Activated naive CD4-positive, alpha-beta T cell treated with anti-CD3 and anti-CD28 coated beads, Interleukin-2, amount 50 U/mL, for 16 hours (primary cell): ENCODE measurements around the gene GPR89A.
"Not testable (repeated sequence)": the region's sequence is repeated elsewhere in the genome, so short reads cannot be mapped to it uniquely, and the experiment has no call there.

Experiments used
- DNase-seq: peaks from one replicate; pipeline ENCODE4 v3.0.0-alpha.2; 2020

Gene GPR89A

DNA sequence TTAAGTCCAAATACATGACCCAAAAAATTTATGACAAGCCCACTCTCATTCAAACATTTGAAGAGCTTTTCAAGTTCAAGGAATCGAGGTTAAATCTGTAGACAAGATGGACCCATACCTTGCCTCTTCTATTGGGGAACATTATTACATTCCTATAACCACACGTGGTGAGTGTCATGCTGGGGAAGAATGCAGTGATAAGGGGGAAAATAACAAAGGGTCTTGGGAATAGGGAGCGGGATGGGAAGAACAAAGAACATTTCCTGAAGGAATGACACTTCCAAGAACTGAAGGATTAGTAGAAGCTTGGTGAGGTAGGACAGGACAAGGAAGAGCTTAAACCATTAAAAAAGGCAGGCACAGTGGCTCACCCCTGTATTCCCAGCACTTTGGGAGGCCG is 80.5 kb downstream of the GPR89A start:
- no peak for DNase-seq

DNA sequence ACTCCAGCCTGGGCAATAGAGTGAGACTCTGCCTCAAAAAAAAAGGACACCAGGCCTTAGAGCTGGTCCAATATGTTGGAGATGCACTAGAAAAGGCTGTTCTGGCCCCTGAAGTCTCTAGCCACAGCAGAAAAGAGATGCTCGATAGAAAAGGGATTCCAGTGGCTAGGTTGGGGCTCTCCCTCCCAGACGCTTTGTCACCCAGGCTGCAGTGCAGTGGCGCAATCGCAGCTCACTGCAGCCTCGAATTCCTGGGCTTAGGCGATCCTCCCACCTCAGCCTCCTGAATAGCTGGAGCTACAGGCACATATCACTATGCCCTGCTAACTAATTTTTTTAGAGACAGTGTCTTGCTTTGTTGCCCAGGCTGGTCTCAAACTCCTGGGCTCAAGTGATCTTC is 81.1 kb downstream of the GPR89A start:
- no peak for DNase-seq

DNA sequence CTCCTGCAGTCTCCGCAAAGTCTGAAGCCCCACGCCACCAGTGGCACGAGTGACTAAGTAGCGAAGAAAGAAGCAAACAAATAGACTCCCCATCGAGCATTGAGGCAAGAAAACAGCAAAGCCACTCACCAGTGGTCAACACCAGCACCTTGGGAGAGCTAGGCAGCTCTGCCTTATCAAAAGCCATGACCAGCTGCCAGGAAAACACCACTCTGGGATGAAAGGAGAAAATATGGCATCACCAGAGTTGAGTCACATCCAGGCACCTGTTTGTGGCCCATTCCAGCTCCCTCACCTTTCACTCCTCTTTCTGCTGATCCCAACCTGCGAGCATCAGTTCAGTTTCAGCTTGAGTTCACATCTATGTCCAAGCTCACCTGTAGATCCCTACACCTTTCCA is 82.1 kb downstream of the GPR89A start:
- DNase-seq, result no peak

DNA sequence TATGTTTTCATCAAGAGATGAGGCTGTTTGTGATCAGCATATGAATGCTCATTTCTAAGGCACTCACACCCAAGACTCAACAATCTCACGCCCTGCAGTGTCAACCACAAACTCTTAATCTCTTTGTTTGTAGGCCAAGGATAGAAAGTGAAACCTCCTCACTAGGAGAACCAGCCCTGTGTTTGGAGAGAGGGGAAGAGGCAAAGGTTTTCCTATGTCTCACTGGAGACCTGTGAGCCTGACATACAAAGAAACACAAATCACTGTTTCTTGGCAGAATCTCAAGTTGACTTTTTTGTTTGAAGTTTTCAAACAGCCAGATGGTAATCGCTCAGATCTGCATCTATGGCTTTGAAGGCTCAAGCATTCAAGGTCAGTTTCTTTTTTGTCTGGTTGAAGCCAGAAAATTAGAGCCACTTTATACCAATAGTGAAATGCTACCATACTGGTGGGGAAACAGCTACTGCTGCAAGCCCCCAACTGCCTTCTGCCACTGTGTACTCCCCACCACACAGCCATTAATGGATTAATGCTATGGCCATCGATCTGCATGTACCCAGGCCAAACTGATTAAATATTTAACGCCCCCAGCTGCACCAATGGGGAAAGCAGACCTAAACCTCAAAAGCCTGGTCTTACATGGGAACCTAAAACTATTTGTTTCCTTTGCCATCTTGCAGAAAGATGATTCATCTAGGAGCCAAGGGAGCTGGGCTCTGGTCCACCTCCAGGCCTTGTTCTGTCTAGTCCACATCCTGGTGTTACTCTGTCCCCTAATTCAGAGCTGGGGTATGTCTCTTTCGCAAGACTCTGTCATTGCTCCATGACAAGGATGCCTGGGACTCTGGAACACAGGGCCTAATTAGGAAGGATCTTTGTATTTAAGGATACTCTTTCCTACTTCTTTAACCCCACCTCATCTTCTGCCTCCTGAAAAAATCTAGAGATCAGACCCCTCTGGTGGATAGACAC is 83.1 kb downstream of the GPR89A start:
- no peak for DNase-seq

DNA sequence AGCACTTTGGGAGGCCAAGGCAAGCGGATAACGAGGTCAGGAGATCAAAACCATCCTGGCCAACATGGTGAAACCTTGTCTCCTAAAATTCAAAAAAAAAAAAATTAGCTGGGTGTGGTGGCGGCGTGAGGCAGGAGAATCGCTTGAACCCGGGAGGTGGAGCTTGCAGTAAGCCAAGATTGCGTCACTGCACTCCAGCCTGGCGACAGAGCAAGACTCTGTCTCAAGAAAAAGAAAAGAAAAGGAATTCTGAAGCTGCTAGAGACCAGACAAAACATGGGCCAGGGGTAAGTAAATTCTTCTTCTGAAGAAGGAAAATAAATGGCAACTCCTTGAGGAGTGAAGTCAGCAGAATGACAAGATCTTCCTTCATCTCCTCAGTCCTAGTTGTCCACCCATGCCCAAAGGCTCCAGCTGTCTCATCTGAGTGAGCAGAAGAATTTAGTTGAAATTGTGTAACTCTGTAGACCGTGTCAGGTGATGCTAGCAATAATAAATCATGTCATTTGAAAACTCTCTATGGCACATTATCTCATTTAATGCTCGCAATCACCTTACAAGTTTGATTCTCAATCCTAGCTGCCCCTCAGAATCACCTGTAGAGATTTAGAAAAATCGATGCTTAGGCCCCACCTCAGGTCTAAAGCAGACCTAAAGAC is 85.1 kb downstream of the GPR89A start:
- DNase-seq, result no peak

DNA sequence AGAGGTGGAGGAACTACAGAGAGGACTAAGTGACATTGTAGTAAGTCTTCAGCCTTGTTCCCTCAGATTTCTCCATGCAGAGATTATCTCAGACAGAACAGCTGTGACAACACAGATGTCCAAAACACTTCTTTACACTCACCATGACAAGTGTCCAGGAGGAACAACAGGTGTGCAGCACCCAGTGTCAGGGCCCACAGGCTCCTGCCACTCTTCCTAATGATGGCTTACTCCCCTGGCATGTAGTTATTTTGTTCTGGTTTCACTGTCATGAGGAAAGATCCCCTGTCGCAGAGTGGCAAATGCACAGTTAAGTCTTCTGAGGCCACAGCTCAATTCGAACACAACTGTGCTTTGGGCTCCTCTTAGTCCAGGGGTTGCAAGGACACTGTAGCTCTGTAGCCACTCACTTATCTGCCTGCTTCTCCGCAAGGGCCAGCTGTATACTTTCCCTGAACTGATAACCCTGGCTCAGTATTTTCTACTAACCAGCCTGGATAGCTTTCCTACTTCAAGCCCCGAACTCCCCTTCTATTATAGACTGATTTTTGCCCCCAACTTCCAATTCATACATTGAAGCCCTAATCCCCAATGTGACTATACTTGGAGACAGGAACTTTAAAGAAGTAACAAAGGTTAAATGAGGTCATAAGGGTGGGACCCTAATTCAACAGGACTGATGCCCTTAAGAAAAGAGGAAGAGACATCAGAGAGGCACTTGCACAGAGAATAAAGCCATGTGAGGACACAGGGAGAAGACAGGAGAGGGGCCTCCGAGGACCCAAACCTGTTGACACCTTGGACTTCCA is 88.2 kb downstream of the GPR89A start:
- DNase-seq, result no peak

DNA sequence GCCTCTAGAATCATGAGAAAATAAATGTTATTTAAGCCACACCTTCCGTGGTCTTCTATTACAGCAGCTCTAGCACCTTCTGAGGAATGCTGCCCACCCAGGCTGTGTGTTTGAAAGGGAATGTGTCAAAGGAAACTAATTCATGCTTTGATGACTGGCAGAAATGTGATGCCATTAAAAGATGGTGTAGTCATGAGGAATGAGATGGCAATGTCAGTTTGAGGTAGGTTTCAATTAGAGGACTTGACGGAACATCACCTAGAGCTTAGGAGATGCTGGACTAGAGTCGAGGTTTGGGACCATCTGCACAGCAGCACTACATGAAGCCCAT is 88.8 kb downstream of the GPR89A start:
- no peak for DNase-seq

DNA sequence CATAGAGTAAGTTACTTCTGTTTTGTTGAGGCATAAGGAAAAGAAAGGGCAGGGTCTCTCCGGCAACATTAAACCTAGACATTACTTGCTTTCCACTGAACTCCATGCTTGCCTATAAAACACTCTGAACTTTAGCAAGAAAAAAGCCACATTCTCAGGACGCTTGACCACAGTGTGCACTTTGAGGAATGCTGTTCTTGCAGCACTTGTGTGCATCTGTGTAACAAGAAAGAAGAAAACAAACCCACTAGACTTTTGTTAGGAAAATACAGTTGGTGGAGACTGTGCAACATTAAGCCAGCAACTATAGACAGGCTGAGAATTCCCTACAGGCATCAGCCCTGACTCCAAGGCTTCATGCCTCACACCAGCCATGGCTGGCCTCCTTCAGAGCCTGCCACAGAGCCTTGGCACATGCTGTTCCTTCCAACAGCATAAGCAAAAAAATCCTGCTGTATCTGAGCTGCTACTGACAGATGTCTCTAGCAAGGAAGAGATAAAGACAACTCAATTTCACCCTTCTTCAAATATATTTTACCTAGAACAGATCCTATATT is 93.6 kb downstream of the GPR89A start:
- DNase-seq, result no peak

DNA sequence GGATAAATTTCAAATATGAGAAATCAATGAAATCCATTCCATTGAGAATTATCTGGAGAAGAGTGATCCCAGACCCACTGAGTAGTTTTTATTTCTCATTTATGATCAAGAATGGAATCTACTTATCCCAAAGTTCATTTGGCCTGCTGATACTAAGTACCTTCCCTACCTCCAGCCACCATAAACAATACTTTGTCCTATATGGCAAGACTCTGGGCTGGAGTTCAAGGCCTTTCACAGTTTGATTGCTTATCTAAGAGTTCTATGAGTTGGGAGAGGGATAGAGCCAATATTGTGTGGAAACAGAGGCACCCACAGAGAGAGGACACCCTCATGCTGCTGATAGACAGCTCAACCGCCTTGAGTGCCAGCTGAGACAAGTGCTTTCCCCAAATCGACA is 94.3 kb downstream of the GPR89A start:
- DNase-seq, result no peak

DNA sequence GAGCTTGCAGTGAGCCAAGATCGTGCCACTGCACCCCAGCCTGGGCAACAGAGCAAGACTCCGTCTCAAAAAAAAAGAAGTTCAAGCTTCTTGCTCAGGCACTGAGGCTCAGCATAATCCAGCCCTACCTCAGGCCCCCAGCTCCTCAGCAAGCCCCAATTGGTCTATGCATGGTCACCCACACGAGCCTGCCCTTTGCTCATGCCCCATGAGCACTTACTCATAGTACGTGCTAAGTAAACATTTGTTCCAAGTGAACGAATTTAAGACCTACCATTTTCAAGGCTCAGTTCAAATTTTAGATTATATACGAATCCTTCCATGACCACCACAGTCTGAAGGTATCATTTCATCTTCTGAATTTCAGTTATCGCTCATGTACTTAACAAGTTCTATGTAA is 95.0 kb downstream of the GPR89A start:
- no peak for DNase-seq

DNA sequence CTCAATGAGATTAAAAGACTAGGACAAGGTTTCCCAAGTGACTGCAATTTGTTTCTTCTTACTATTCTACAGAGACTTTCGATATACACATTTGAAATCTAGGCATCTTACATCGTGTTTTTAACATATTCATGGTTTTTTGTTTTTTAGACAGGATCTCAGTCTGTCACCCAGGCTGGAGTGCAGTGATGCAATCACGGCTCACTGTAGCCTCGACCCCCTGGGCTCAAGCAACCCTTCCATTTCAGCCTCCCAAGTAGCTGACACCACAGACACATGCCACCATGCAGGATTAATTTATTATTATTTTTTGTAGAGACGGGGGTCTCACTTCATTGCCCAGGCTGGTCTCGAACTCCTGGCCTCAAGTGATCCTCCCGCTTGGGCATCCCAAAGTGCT is 97.8 kb downstream of the GPR89A start:
- DNase-seq, result no peak

DNA sequence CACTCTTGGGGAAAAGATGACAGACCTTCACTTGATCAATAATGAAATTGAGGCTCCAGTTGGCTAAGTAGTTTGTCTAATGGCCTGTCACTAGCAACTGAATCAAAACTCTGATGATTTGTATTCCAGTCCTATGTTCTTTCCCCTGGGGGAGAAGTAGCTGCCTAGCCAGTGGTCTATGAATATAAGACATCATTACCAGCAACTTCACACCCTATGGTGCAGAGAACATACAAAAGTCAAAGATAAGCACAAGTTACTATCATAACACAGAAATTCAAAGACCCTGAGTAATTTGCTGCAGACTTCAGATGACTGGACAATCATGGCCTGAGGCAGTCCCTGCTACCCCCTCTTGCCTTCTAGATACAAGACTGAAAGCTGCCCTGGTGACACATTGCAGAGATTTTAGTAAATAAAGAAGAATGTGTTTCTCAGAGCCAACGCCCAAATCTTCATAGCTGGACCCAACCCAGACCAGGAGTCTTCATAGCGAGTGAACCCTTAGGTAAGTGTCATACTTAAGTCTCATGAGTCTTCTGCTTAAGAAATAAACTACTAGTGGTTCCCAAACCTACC is 98.4 kb downstream of the GPR89A start:
- no peak for DNase-seq

DNA sequence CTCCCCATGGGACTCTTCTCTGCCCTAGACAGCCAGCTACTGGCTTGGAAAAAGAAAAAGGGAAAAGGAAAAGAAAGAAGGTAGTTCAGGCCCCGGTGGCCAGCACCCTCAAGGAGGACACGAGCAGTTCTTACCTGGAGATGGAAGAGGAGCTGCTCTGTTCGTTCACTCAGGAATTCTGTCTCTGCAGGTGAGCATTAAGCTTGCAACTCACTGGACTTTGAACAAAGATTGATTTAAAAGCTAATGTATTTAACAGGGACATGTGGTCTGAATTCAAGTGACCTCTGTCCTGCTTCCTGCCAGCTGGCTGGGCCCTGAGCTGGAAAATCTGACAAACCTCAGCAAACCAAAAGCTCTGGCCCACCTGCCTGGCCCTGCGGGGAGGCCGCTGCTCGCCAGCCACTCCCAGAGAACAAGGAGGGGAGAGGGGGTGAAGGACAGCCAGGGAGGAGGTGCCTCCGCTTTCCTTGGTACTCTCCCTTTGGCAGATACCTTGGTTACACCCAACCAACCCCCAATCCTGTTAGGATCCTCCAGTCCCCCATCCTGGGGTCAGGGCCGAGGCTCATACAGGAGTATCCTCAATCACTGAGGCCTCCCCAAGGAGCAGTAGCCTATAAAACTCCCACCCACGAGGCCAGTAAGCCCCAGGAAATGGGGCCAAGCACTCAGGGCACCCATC is 99.5 kb downstream of the GPR89A start, which contains the start of gene PDZK1:
Gene PDZK1, minus strand, starts transcription at position 186 of the 685 bp plus-strand sequence. CDS start 19,347 bp downstream, outside the sequence.
- DNase-seq, result no peak

DNA sequence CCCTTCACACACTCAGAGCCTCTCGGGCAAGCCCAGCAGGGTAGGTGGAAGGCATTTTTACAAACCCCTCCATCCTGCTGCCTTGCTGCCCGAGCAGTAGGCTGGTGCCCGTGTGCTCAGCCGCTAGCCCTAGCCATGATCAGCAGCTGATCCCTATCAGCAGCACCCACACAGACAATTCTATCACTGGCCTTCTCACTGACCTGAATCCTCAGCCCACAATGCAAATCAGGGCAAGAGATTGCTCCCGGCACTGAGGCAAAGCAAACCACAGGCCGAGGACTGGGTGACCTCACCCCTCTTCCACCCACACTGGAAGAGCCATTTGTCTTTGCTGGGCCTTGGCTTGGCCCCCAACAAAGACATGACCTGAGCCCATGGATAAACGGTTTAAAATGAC is 100.3 kb downstream of the GPR89A start:
- DNase-seq, result no peak

DNA sequence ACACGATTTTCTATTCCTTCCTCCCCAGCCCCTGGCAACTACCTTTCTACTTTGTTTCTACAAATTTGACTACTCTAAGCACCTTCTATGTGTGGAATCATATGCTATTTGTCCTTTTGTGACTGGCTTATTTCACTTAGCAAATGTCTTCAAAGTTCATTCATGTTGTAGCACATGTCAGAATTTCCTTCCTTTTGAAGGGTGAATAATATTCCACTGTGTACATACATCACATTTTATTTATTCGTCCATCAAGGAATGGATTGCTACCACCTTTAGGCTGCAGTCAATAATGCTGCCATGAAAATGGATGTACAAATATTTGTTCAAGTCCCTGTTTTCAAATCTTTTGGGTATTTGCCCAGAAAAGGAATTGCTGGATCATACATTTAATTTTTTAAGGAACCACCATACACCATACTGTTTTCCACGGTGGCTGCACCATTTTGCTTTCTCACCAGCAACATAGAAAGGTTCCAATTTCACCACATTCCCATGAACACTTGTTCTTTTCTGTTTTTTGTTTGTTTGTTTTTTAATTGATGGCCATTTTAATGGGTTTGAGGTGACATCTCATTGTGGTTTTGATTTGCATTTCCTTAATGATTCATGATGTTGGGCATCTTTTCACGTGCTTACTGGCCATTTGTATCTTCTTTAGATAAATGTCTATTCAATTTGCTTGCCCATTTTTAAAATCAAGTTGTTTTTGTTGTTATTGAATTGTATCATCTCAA is 102.7 kb downstream of the GPR89A start:
- DNase-seq, result no peak

DNA sequence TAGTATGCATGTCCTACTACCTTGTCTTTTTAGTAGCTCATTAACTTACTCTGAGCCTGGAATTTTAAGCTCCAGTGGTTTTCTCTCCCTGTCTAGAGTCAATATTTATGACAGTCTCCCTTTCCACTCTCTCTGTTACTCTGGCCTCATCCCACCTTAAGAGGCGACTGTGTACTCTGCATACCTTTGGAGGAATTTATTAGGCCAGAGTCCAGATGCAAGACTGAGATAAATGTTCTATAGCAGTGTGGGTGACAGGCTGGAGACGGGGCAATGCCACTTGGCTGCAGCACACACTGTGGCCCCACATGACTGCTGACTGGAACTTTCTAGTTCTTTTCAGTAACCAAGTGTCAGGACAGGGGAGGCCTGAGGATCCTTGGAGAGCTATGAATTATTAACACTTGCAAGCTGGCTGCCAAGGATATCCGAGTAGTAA is 103.4 kb downstream of the GPR89A start:
- DNase-seq, result no peak

DNA sequence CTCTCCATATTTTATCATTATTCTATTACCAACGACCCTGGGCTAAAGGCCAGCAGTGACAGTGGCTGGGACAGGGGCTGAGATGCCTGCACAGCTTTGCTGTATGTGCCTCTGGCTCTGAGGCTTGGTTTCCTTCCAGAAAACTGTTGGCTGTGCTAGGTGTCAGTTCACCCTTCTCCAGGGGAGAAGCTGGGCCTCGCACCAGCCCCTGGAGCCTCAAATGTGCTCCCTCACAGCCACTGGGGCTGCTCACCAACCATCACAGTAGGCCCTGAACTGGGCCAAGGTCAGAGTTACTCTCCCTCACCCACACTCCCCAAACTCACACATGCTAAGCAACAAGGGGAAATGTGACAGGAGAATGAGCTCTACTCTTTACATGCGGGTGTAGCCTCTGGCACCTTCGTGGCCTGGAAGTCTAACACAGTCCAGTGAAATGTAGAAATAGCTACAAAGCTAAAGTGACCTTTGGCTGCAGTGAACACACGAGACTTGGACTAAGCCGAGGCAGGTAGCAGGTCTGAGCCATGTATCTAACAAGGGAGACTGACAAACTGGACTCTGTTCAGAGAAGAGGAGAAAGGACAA is 106.8 kb downstream of the GPR89A start:
- DNase-seq, result no peak

DNA sequence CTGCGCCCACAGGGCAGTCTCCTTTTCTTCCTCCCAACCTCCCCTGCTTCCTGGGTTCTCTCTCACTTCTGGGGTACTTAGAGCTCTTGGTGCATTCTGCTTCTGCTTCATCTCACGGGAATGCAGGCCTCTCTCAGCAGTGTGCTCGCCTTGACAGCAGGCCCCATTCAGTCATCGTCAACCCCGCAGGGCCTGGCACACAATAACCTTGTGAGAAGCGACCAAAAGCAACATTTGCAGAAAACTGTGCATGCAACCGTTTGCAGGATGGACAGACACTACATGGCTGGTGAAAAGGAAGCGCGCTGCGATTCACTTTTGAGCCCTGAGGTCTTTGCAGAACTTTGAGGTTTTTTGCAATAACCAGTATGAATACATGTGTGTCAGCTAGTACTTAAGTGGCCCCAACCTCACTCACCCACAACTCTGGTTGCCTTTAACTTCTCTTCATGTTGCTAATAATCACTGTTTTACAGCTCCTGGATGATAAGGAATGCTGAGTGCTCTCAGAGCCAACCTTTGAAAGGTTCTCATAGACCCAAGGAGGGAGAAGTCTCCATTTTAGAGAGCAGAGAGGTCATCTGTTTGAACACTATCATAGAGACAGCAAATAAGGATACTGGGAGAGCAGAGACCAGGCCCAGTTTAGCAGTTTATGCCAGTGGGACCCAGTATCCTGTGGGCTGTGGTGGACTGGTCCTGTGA is 109.0 kb downstream of the GPR89A start:
- DNase-seq, result no peak

DNA sequence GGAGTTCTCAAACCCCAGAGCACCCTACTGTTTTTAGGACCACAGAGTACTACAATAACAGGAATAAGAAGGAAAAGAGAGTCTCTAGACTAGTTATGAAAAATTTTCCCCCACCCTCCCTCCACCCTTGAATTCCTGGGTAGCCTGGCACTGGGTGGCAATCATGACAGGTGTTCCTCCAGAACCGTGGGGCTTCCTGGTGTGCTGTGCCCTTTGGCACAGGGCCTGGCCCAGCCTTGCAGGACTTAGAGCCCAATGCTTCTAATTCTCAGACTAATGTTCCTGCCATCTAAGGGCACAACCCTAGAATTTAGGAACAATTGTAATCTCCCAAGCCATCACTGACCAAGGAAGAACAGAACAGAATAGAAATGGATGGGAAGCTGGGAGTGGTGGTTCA is 110.0 kb downstream of the GPR89A start:
- DNase-seq, result no peak

DNA sequence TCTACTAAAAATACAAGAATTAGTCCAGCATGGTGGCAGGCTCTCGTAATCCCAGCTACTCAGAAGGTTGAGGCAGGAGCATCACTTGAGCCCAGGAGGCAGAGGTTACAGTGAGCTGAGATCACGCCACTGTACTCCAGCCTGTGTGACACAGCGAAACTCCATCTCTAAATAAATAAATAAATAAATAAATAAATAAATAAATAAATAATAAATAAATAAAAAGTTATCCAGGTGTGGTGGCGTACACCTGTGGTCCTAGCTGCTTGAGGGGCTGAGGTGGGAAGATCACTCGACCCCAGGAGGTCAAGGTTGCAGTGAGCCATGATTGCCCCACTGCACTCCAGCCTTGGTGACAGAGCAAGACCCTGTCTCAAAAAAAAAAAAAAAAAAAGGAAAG is 110.7 kb downstream of the GPR89A start:
- not testable (repeated sequence) for DNase-seq
